A673 (cell line): ENCODE results near the gene ATRN. TPM values are rescaled to one million over a fixed set of nuclear protein-coding genes. Genes with fewer than 3 reads are reported as not detected.

Experiments used
- BruUV-seq: library from RNA; stranded (reverse); fragments of 400-500 nt; replicated peaks from 2 replicates; lab custom pipeline; 2021; lab: Mats Ljungman, UMichigan
- CTCF ChIA-PET: fragments of 300-600 bp; sonication (Branson Sonifier 250); formaldehyde crosslinking; loops from one replicate; lab custom pipeline; 2022; ENCODE audit warnings: antibody characterized with exemption; lab: Charles Lee
- POLR2A ChIA-PET: fragments of 300-600 bp; sonication (Branson Sonifier 250); formaldehyde crosslinking; loops from one replicate; lab custom pipeline; 2022; ENCODE audit warnings: antibody characterized with exemption; ENCODE audit not compliant: low non-redundant PET; lab: Charles Lee
- DNase-seq: peaks from one replicate; pipeline ENCODE4 v3.0.0-alpha.2; 2015; ENCODE audit warnings: low spot score
- H3K27ac ChIP-seq: fragments of 200-600 bp; sonication (generic); 2 replicates; pipeline ENCODE4 v1.5.1; 2016; ENCODE audit warnings: mixed run types, low read depth, mild to moderate bottlenecking, mixed read lengths, antibody characterized with exemption, low read length; ENCODE audit not compliant: poor library complexity, severe bottlenecking
- H3K27me3 ChIP-seq: fragments of 200-600 bp; sonication (generic); replicated peaks from 2 replicates; pipeline ENCODE4 v1.6.1; 2017; ENCODE audit warnings: mixed run types, low read depth, mild to moderate bottlenecking, mixed read lengths, antibody characterized with exemption, low read length; ENCODE audit not compliant: insufficient read depth, poor library complexity
- H3K36me3 ChIP-seq: fragments of 200-600 bp; sonication (generic); 2 replicates; pipeline ENCODE4 v1.6.1; 2016; ENCODE audit warnings: mixed run types, mild to moderate bottlenecking, mixed read lengths, antibody characterized with exemption, low read length; ENCODE audit not compliant: insufficient read depth, poor library complexity, severe bottlenecking
- H3K4me1 ChIP-seq: fragments of 200-600 bp; sonication (generic); 2 replicates; pipeline ENCODE4 v1.6.1; 2017; ENCODE audit warnings: mixed run types, mild to moderate bottlenecking, mixed read lengths, antibody characterized with exemption, low read length; ENCODE audit not compliant: insufficient read depth, poor library complexity, severe bottlenecking
- H3K4me3 ChIP-seq: fragments of 200-600 bp; sonication (generic); 2 replicates; pipeline ENCODE4 v1.5.1; 2016; ENCODE audit warnings: low read depth, mixed run types, mild to moderate bottlenecking, mixed read lengths, low read length; ENCODE audit not compliant: poor library complexity, severe bottlenecking
- H3K9me3 ChIP-seq: fragments of 200-600 bp; sonication (generic); 2 replicates; pipeline ENCODE4 v1.6.1; 2016; ENCODE audit warnings: mixed run types, low read depth, mild to moderate bottlenecking, mixed read lengths, antibody characterized with exemption, low read length; ENCODE audit not compliant: poor library complexity, severe bottlenecking
- CTCF ChIP-seq: fragments of 300-800, 200-600 bp; sonication (generic); conservative IDR thresholded peaks from 2 replicates; pipeline ENCODE4 v1.5.1; 2017; ENCODE audit warnings: low read depth, mild to moderate bottlenecking, antibody characterized with exemption, low read length, moderate library complexity, mixed read lengths
- EZH2 ChIP-seq: fragments of 200-600 bp; sonication (generic); IDR thresholded peaks from 2 replicates; pipeline ENCODE4 v1.6.1; 2017; ENCODE audit warnings: borderline replicate concordance, low read depth, mild to moderate bottlenecking, mixed read lengths, antibody characterized with exemption, low read length; ENCODE audit not compliant: poor library complexity, severe bottlenecking
- intact Hi-C: fragments of 100-400 bp; cut with micrococcal nuclease; formaldehyde crosslinking; loops from one replicate; pipeline ENCODE4 v1.10.0; 2022; ENCODE audit not compliant: unreplicated experiment
- total RNA-seq: library from RNA; stranded (reverse); gene quantifications from 2 replicates; pipeline ENCODE4 v1.2.3, GENCODE V29; 2021

Gene ATRN
- total RNA-seq, 1 experiment from 2014 or later, result 27.1 TPM

- intact Hi-C loops, result no loop called here
- no TSS peak for BruUV-seq
- Histone ChIP-seq H3K27ac (peak overlapping the region; percentile 81), H3K36me3 (no peaks in the 10 kb centered on the region), H3K4me3 (peak overlapping the region; percentile 99), H3K9me3 (no peaks in the 10 kb centered on the region), H3K4me1 (peaks cover 11% of the 10 kb centered on the region), H3K27me3 (no peaks in the 10 kb centered on the region)
- ChIA-PET POLR2A (interaction anchor here (0.6 kb wide), 2 partner anchors 18 to 46 kb away, joined by 3 to 6 read pairs; no protein-coding TSS in a partner anchor), CTCF (interaction anchor here (0.5 to 1.5 kb wide), 2 partner anchors 9 to 64 kb away, joined by 3 read pairs; no protein-coding TSS in a partner anchor)
- DNase-seq, result no peak
- TF ChIP-seq CTCF, result no peak
- no peak for TF ChIP-seq EZH2
Observed at GRCh38 chr20:3470208-3470626, 601 bp upstream of the ATRN start.

GRCh38 chr20:3471397-3472021 lies 691 bp downstream of the ATRN start:
- H3K27ac ChIP-seq, result peak overlapping the region; percentile 81
- H3K9me3 ChIP-seq, result no peaks in the 10 kb centered on the region
- DNase-seq, result no peak
- peaks cover 11% of the 10 kb centered on the region for H3K4me1 ChIP-seq
- POLR2A ChIA-PET, result no interaction called here
- H3K4me3 ChIP-seq, result peak overlapping the region; percentile 99
- CTCF ChIA-PET, result no interaction called here
- no peak for TF ChIP-seq EZH2
- TF ChIP-seq CTCF, result no peak
- BruUV-seq, result no TSS peak
- H3K27me3 ChIP-seq, result no peaks in the 10 kb centered on the region
- intact Hi-C loops, result no loop called here
- H3K36me3 ChIP-seq, result no peaks in the 10 kb centered on the region

GRCh38 chr20:3472105-3472504 lies 1.3 kb downstream of the ATRN start:
- Histone ChIP-seq H3K4me3 (peak overlapping the region; percentile 99), H3K27me3 (no peaks in the 10 kb centered on the region), H3K27ac (no peak overlapping the region), H3K9me3 (no peaks in the 10 kb centered on the region), H3K36me3 (no peaks in the 10 kb centered on the region), H3K4me1 (peaks cover 11% of the 10 kb centered on the region)
- TF ChIP-seq CTCF (no peak), EZH2 (no peak)
- intact Hi-C loops, result no loop called here
- CTCF ChIA-PET, result no interaction called here
- BruUV-seq, result no TSS peak
- DNase-seq, result no peak
- POLR2A ChIA-PET, result no interaction called here
